A673 (cell line): ENCODE measurements around the gene NAA15. TPM values are rescaled to one million over a fixed set of nuclear protein-coding genes. Genes with fewer than 3 reads are reported as not detected.
"Not testable (repeated sequence)": the region's sequence is repeated elsewhere in the genome, so short reads cannot be mapped to it uniquely, and the experiment has no call there.

Source experiments
- Bru-seq: library from RNA; stranded (reverse); fragments of 400-500 nt; gene quantifications from one replicate; lab custom pipeline; 2021; lab: Mats Ljungman, UMichigan
- BruChase-seq, 2 experiments: library from RNA; stranded (reverse); fragments of 400-500 nt; gene quantifications; one replicate each; lab custom pipeline; 2021; lab: Mats Ljungman, UMichigan
- BruUV-seq: library from RNA; stranded (reverse); fragments of 400-500 nt; replicated peaks from 2 replicates; lab custom pipeline; 2021; lab: Mats Ljungman, UMichigan
- CTCF ChIA-PET: fragments of 300-600 bp; sonication (Branson Sonifier 250); formaldehyde crosslinking; loops from one replicate; lab custom pipeline; 2022; ENCODE audit warnings: antibody characterized with exemption; lab: Charles Lee
- POLR2A ChIA-PET: fragments of 300-600 bp; sonication (Branson Sonifier 250); formaldehyde crosslinking; loops from one replicate; lab custom pipeline; 2022; ENCODE audit warnings: antibody characterized with exemption; ENCODE audit not compliant: low non-redundant PET; lab: Charles Lee
- DNase-seq: peaks from one replicate; pipeline ENCODE4 v3.0.0-alpha.2; 2015; ENCODE audit warnings: low spot score
- H3K27ac ChIP-seq: fragments of 200-600 bp; sonication (generic); 2 replicates; pipeline ENCODE4 v1.5.1; 2016; ENCODE audit warnings: mixed run types, low read depth, mild to moderate bottlenecking, mixed read lengths, antibody characterized with exemption, low read length; ENCODE audit not compliant: poor library complexity, severe bottlenecking
- H3K27me3 ChIP-seq: fragments of 200-600 bp; sonication (generic); replicated peaks from 2 replicates; pipeline ENCODE4 v1.6.1; 2017; ENCODE audit warnings: mixed run types, low read depth, mild to moderate bottlenecking, mixed read lengths, antibody characterized with exemption, low read length; ENCODE audit not compliant: insufficient read depth, poor library complexity
- H3K36me3 ChIP-seq: fragments of 200-600 bp; sonication (generic); 2 replicates; pipeline ENCODE4 v1.6.1; 2016; ENCODE audit warnings: mixed run types, mild to moderate bottlenecking, mixed read lengths, antibody characterized with exemption, low read length; ENCODE audit not compliant: insufficient read depth, poor library complexity, severe bottlenecking
- H3K4me1 ChIP-seq: fragments of 200-600 bp; sonication (generic); 2 replicates; pipeline ENCODE4 v1.6.1; 2017; ENCODE audit warnings: mixed run types, mild to moderate bottlenecking, mixed read lengths, antibody characterized with exemption, low read length; ENCODE audit not compliant: insufficient read depth, poor library complexity, severe bottlenecking
- H3K4me3 ChIP-seq: fragments of 200-600 bp; sonication (generic); 2 replicates; pipeline ENCODE4 v1.5.1; 2016; ENCODE audit warnings: low read depth, mixed run types, mild to moderate bottlenecking, mixed read lengths, low read length; ENCODE audit not compliant: poor library complexity, severe bottlenecking
- H3K9me3 ChIP-seq: fragments of 200-600 bp; sonication (generic); 2 replicates; pipeline ENCODE4 v1.6.1; 2016; ENCODE audit warnings: mixed run types, low read depth, mild to moderate bottlenecking, mixed read lengths, antibody characterized with exemption, low read length; ENCODE audit not compliant: poor library complexity, severe bottlenecking
- CTCF ChIP-seq: fragments of 300-800, 200-600 bp; sonication (generic); conservative IDR thresholded peaks from 2 replicates; pipeline ENCODE4 v1.5.1; 2017; ENCODE audit warnings: low read depth, mild to moderate bottlenecking, antibody characterized with exemption, low read length, moderate library complexity, mixed read lengths
- EZH2 ChIP-seq: fragments of 200-600 bp; sonication (generic); IDR thresholded peaks from 2 replicates; pipeline ENCODE4 v1.6.1; 2017; ENCODE audit warnings: borderline replicate concordance, low read depth, mild to moderate bottlenecking, mixed read lengths, antibody characterized with exemption, low read length; ENCODE audit not compliant: poor library complexity, severe bottlenecking
- intact Hi-C: fragments of 100-400 bp; cut with micrococcal nuclease; formaldehyde crosslinking; loops from one replicate; pipeline ENCODE4 v1.10.0; 2022; ENCODE audit not compliant: unreplicated experiment
- long read RNA-seq: library from polyadenylated mRNA; stranded (forward); transcript quantifications from one replicate; pipeline ENCODE4 v2.0.0, GENCODE V29; 2022
- total RNA-seq: library from RNA; stranded (reverse); gene quantifications from 2 replicates; pipeline ENCODE4 v1.2.3, GENCODE V29; 2021

NAA15 gene
- 105 and 123 TPM in 2 replicates for total RNA-seq
- percentile 96 among the genes with signal in this experiment for Bru-seq, nascent RNA
- percentile 93 among the genes with signal in this experiment for BruChase-seq, experiment 1, labeled RNA remaining after a 2-hour chase
- percentile 95 among the genes with signal in this experiment for BruChase-seq, experiment 2, labeled RNA remaining after a 6-hour chase
- long read RNA-seq, full-length matches to known transcripts = 54 of 73 reads
- long read RNA-seq, partial matches to known transcripts = 7 of 73 reads
- long read RNA-seq, other reads (novel, unspliced or antisense) = 12 of 73 reads

GRCh38 chr4:139301113-139301820 lies at the start of gene NAA15:
TSS of gene NAA15 (plus strand) at chr4:139301505. CDS start at chr4:139301778, 273 bp downstream.
- Histone ChIP-seq H3K36me3 (peaks cover 26% of the 10 kb centered on the region), H3K4me3 (peak within 1 kb of the TSS; percentile 93), H3K4me1 (peaks cover 15% of the 10 kb centered on the region), H3K27me3 (no peaks in the 10 kb centered on the region), H3K27ac (peak within 1 kb of the TSS; percentile 95), H3K9me3 (peaks cover 11% of the 10 kb centered on the region)
- peak; percentile 100 for DNase-seq
- no peak for TF ChIP-seq CTCF
- TF ChIP-seq EZH2 = no peak
- POLR2A ChIA-PET = interaction anchor here (0.5 kb wide), 1 partner anchor 285 kb away, joined by 5 read pairs; no protein-coding TSS in a partner anchor
- intact Hi-C loops = loop anchor here (2.0 to 5.0 kb wide), 3 partner anchors 124 to 219 kb away; partner anchors contain the start of gene ELF2
- CTCF ChIA-PET = no interaction called here
- BruUV-seq = no TSS peak

GRCh38 chr4:139253046-139253445 lies 48.3 kb upstream of the NAA15 start:
- TF ChIP-seq CTCF (no peak), EZH2 (no peak)
- ChIA-PET CTCF (no interaction called here), POLR2A (no interaction called here)
- peak overlapping the region; percentile 78 for H3K27ac ChIP-seq
- no peak overlapping the region for H3K4me3 ChIP-seq
- DNase-seq = no peak
- BruUV-seq = no TSS peak
- H3K27me3 ChIP-seq = no peaks in the 10 kb centered on the region
- intact Hi-C loops = no loop called here
- H3K9me3 ChIP-seq = no peaks in the 10 kb centered on the region
- peaks cover 15% of the 10 kb centered on the region for H3K4me1 ChIP-seq
- no peaks in the 10 kb centered on the region for H3K36me3 ChIP-seq

GRCh38 chr4:139253713-139254112 lies 47.6 kb upstream of the NAA15 start:
- no peaks in the 10 kb centered on the region for H3K36me3 ChIP-seq
- H3K4me1 ChIP-seq = peaks cover 15% of the 10 kb centered on the region
- no peaks in the 10 kb centered on the region for H3K27me3 ChIP-seq
- ChIA-PET POLR2A (no interaction called here), CTCF (no interaction called here)
- TF ChIP-seq EZH2 (no peak), CTCF (no peak)
- no peak overlapping the region for H3K4me3 ChIP-seq
- no TSS peak for BruUV-seq
- H3K9me3 ChIP-seq = no peaks in the 10 kb centered on the region
- intact Hi-C loops = no loop called here
- H3K27ac ChIP-seq = peak overlapping the region; percentile 78
- DNase-seq = peak; percentile 67

- intact Hi-C loops, POLR2A ChIA-PET, DNase-seq, H3K27me3 ChIP-seq, CTCF ChIA-PET, BruUV-seq, H3K4me3 ChIP-seq, H3K27ac ChIP-seq, H3K9me3 ChIP-seq, H3K36me3 ChIP-seq: not testable (repeated sequence)
- peaks cover 15% of the 10 kb centered on the region for H3K4me1 ChIP-seq
Observed at GRCh38 chr4:139255581-139255980, 45.7 kb upstream of the NAA15 start.
